RWPE2 (cell line): ENCODE data around the gene RABGAP1L.

ENCODE experiments used
- ATAC-seq: fragments of 200-7000 bp; cut with Tn5 transposase; 3 replicates; pipeline ENCODE4 v1.9.1; 2021; ENCODE audit warnings: low read depth
- DNase-seq: peaks from one replicate; pipeline ENCODE4 v3.0.0-alpha.2; 2020; ENCODE audit warnings: low spot score
- H3K27ac ChIP-seq: fragments of 450-650 bp; 2 replicates; pipeline ENCODE4 v1.5.1; 2017; ENCODE audit warnings: mild to moderate bottlenecking; ENCODE audit not compliant: poor library complexity, severe bottlenecking
- H3K27me3 ChIP-seq: fragments of 250-450 bp; sonication (Bioruptor Pico); 2 replicates; pipeline ENCODE4 v1.5.1; 2021; ENCODE audit warnings: mild to moderate bottlenecking, moderate library complexity; ENCODE audit not compliant: insufficient read depth, poor library complexity, severe bottlenecking
- H3K36me3 ChIP-seq: fragments of 250-450 bp; sonication (Bioruptor Pico); 2 replicates; pipeline ENCODE4 v1.5.1; 2020; ENCODE audit warnings: low read depth, mild to moderate bottlenecking, moderate library complexity
- H3K4me1 ChIP-seq: fragments of 250-450 bp; sonication (Bioruptor Pico); 2 replicates; pipeline ENCODE4 v1.5.1; 2021; ENCODE audit warnings: mild to moderate bottlenecking, moderate library complexity; ENCODE audit not compliant: insufficient read depth, poor library complexity, severe bottlenecking
- H3K4me3 ChIP-seq: fragments of 250-450 bp; sonication (Bioruptor Pico); 2 replicates; pipeline ENCODE4 v1.5.1; 2021; ENCODE audit warnings: mild to moderate bottlenecking, moderate library complexity; ENCODE audit not compliant: severe bottlenecking
- H3K9me3 ChIP-seq: fragments of 250-450 bp; sonication (Bioruptor Pico); 2 replicates; pipeline ENCODE4 v1.5.1; 2021; ENCODE audit warnings: mild to moderate bottlenecking, moderate library complexity; ENCODE audit not compliant: severe bottlenecking
- CTCF ChIP-seq: fragments of 450-650 bp; IDR thresholded peaks from one replicate; pipeline ENCODE4 v1.5.1; 2017; ENCODE audit warnings: mild to moderate bottlenecking, moderate library complexity; ENCODE audit not compliant: poor library complexity, severe bottlenecking

RABGAP1L gene

GRCh38 chr1:174358344-174358743 is 199.0 kb downstream of the RABGAP1L start:
- Histone ChIP-seq H3K4me3 (no peak overlapping the region), H3K36me3 (no peaks in the 10 kb centered on the region), H3K27me3 (no peaks in the 10 kb centered on the region), H3K27ac (no peak overlapping the region), H3K4me1 (no peaks in the 10 kb centered on the region), H3K9me3 (no peaks in the 10 kb centered on the region)
- TF ChIP-seq CTCF, result no peak
- no peak for ATAC-seq
- DNase-seq, result no peak

GRCh38 chr1:174358786-174359453 is 199.6 kb downstream of the RABGAP1L start:
- Histone ChIP-seq H3K9me3 (no peaks in the 10 kb centered on the region), H3K27me3 (no peaks in the 10 kb centered on the region), H3K27ac (no peak overlapping the region), H3K4me1 (no peaks in the 10 kb centered on the region), H3K4me3 (no peak overlapping the region), H3K36me3 (no peaks in the 10 kb centered on the region)
- TF ChIP-seq CTCF, result no peak
- no peak for ATAC-seq
- no peak for DNase-seq

- Histone ChIP-seq H3K9me3 (no peaks in the 10 kb centered on the region), H3K36me3 (no peaks in the 10 kb centered on the region), H3K27me3 (no peaks in the 10 kb centered on the region), H3K27ac (no peak overlapping the region), H3K4me1 (no peaks in the 10 kb centered on the region), H3K4me3 (no peak overlapping the region)
- TF ChIP-seq CTCF, result no peak
- DNase-seq, result no peak
- ATAC-seq, result no peak
These were observed 200.1 kb downstream of the RABGAP1L start for GRCh38 chr1:174359454-174359805.

GRCh38 chr1:174364996-174365736 is 205.8 kb downstream of the RABGAP1L start:
- Histone ChIP-seq H3K9me3 (no peaks in the 10 kb centered on the region), H3K4me3 (no peak overlapping the region), H3K36me3 (no peaks in the 10 kb centered on the region), H3K4me1 (no peaks in the 10 kb centered on the region), H3K27ac (no peak overlapping the region), H3K27me3 (no peaks in the 10 kb centered on the region)
- DNase-seq, result no peak
- no peak for TF ChIP-seq CTCF
- no peak for ATAC-seq

GRCh38 chr1:174366946-174367345 is 207.6 kb downstream of the RABGAP1L start:
- Histone ChIP-seq H3K27ac (no peak overlapping the region), H3K36me3 (no peaks in the 10 kb centered on the region; the same call in 1 of the 2 replicates), H3K27me3 (no peaks in the 10 kb centered on the region), H3K4me3 (no peak overlapping the region), H3K4me1 (no peaks in the 10 kb centered on the region), H3K9me3 (no peaks in the 10 kb centered on the region)
- DNase-seq, result no peak
- TF ChIP-seq CTCF, result no peak
- no peak for ATAC-seq
